Liver (tissue), 9 donors: Measurements from ENCODE around the gene VPS35L. TPM values are rescaled to one million over a fixed set of nuclear protein-coding genes. Genes with fewer than 3 reads are reported as not detected.

Source experiments
- DNase-seq: peaks from one replicate; pipeline ENCODE4 v3.0.0-alpha.2; 2017; ENCODE audit warnings: low spot score
- H3K27ac ChIP-seq, 2 donors: one replicate each; pipeline ENCODE4 v1.7.0; 2013; ENCODE audit warnings: inconsistent platforms in 2 of 2, low read length in 2 of 2, control low read depth in 1 of 2, low read depth in 1 of 2, mild to moderate bottlenecking in 1 of 2
- H3K27me3 ChIP-seq, 4 donors: one replicate each; pipeline versions ENCODE4 v1.6.1 to v1.7.0; 2013; ENCODE audit warnings: low read length in 3 of 4, inconsistent platforms in 1 of 4, mild to moderate bottlenecking in 1 of 4, moderate library complexity in 1 of 4; ENCODE audit not compliant: control insufficient read depth in 4 of 4, insufficient read depth in 4 of 4
- H3K36me3 ChIP-seq, 4 donors: one replicate each; pipeline versions ENCODE4 v1.6.1 to v1.7.0; 2013; ENCODE audit warnings: low read length in 3 of 4, mild to moderate bottlenecking in 3 of 4, low read depth in 1 of 4, moderate library complexity in 1 of 4; ENCODE audit not compliant: control insufficient read depth in 4 of 4, insufficient read depth in 3 of 4
- H3K4me1 ChIP-seq, 4 donors: one replicate each; pipeline versions ENCODE4 v1.6.1 to v1.7.0; 2013; ENCODE audit warnings: low read length in 3 of 4, mild to moderate bottlenecking in 3 of 4, moderate library complexity in 1 of 4; ENCODE audit not compliant: control insufficient read depth in 4 of 4, insufficient read depth in 4 of 4
- H3K4me3 ChIP-seq, 3 donors: one replicate each; pipeline versions ENCODE4 v1.6.1 to v1.7.0; 2013; ENCODE audit warnings: low read length in 3 of 3, control low read depth in 1 of 3, low read depth in 1 of 3, mild to moderate bottlenecking in 1 of 3
- H3K9ac ChIP-seq, 2 donors: one replicate each; pipeline ENCODE4 v1.7.0; 2013; ENCODE audit warnings: low read length in 2 of 2, mild to moderate bottlenecking in 2 of 2, moderate library complexity in 2 of 2, control low read depth in 1 of 2, low read depth in 1 of 2
- H3K9me3 ChIP-seq, 4 donors: one replicate each; pipeline versions ENCODE4 v1.6.1 to v1.7.0; 2013; ENCODE audit warnings: low read length in 3 of 4; ENCODE audit not compliant: control insufficient read depth in 4 of 4
- EGR1 ChIP-seq, 2 donors: IDR thresholded peaks; 2 replicates each; pipeline ENCODE4 v1.6.1; 2016 to 2018; ENCODE audit warnings: antibody characterized with exemption in 2 of 2, low read depth in 2 of 2
- FOXA1 ChIP-seq: IDR thresholded peaks from 2 replicates; pipeline ENCODE4 v1.6.1; 2016; ENCODE audit warnings: antibody characterized with exemption
- FOXA2 ChIP-seq: IDR thresholded peaks from 2 replicates; pipeline ENCODE4 v1.6.1; 2016; ENCODE audit warnings: antibody characterized with exemption
- GABPA ChIP-seq, 2 donors: IDR thresholded peaks in 1 of 2; conservative IDR thresholded peaks in 1 of 2; 2 replicates each; pipeline ENCODE4 v1.6.1; 2016; ENCODE audit warnings: antibody characterized with exemption in 2 of 2, mild to moderate bottlenecking in 1 of 2, moderate library complexity in 1 of 2
- HNF4G ChIP-seq: IDR thresholded peaks from 2 replicates; pipeline ENCODE4 v1.6.1; 2016; ENCODE audit warnings: antibody characterized with exemption
- JUND ChIP-seq, 2 donors: IDR thresholded peaks; 2 replicates each; pipeline ENCODE4 v1.6.1; 2016; ENCODE audit warnings: antibody characterized with exemption in 2 of 2
- NR2F2 ChIP-seq: IDR thresholded peaks from 2 replicates; pipeline ENCODE4 v1.6.1; 2016; ENCODE audit warnings: antibody characterized with exemption
- RXRA ChIP-seq, 2 donors: IDR thresholded peaks; 2 replicates each; pipeline ENCODE4 v1.6.1; 2017 to 2018; ENCODE audit warnings: antibody characterized with exemption in 2 of 2, mild to moderate bottlenecking in 1 of 2
- SP1 ChIP-seq: IDR thresholded peaks from 2 replicates; pipeline ENCODE4 v1.6.1; 2018; ENCODE audit warnings: antibody characterized with exemption, mild to moderate bottlenecking
- YY1 ChIP-seq: IDR thresholded peaks from 2 replicates; pipeline ENCODE4 v1.6.1; 2016; ENCODE audit warnings: antibody characterized with exemption, mild to moderate bottlenecking
- WGBS: extraction: QIAGEN DNeasy Blood & Tissue Kit; methylation state at CpG from one replicate; pipeline ENCODE4 v1.1.7; 2013; 5-methylcytosine and 5-hydroxymethylcytosine counted together
- polyA plus RNA-seq, 2 donors: library from polyadenylated mRNA; stranded (reverse) in 1 of 2; unstranded in 1 of 2; fragments of 200-250 nt in 1 of 2; fragments of >200 nt in 1 of 2; fragmentation: Nextera tagmentation in 1 of 2; extraction: Ambion mirVana in 1 of 2; gene quantifications; one replicate each; pipeline versions ENCODE4 v1.2.1 to v1.2.3, GENCODE V29; 2013 to 2015
- total RNA-seq, 2 donors: library from RNA; depleted of rRNA; stranded (reverse); fragments of >200 nt; gene quantifications; one replicate each; pipeline ENCODE4 v1.2.3, GENCODE V29; 2014
- TF ChIP-seq, protein P1 (sequence below): IDR thresholded peaks from 2 replicates; pipeline ENCODE4 v1.6.1; 2016; ENCODE audit warnings: antibody characterized with exemption
- TF ChIP-seq, protein P2 (sequence below): IDR thresholded peaks from 2 replicates; pipeline ENCODE4 v1.6.1; 2016; ENCODE audit warnings: antibody characterized with exemption
- TF ChIP-seq, protein P3 (sequence below): fragments of 150-350 bp; IDR thresholded peaks from 2 replicates; pipeline ENCODE4 v1.5.1; 2017; ENCODE audit warnings: improper control_type of control experiment, low read depth, low read length; ENCODE audit not compliant: missing input control
- TF ChIP-seq, protein P4 (sequence below): IDR thresholded peaks from 2 replicates; pipeline ENCODE4 v1.6.1; 2016; ENCODE audit warnings: antibody characterized with exemption
- TF ChIP-seq, protein P5 (sequence below): IDR thresholded peaks from 2 replicates; pipeline ENCODE4 v1.6.1; 2016; ENCODE audit warnings: antibody characterized with exemption, mild to moderate bottlenecking
- donor health status: healthy.
- donor health status: healthy.
- donor health status: healthy.
- donor health status: healthy.
- donor health status: healthy.

VPS35L gene
- total and polyA plus RNA-seq, 4 donors = 10.5 to 18.2 (median 15.1) TPM

DNA sequence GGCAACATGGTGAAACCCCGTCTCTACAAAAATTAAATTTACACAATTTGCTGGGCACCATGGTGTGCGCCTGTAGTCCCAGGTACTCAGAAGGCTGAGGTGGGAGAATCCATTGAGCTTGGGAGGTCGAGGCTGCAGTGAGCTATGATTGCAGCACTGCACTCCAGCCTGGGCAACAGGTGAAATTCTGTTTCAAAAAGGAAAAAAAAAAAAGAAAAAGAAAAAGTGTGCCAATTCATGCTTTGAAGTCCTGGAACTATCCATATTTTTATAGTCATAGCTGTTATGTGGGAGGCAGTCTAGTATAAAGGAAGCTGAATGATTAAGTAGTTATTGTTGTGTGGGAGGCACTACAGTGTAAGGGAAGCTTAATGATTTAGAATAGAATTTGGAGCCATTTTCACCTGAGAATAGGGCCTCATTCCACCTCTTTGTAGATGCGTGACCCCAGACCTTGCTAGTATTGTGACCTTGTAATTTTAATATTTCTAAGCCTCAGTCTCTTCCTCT, 194.1 kb downstream of the VPS35L start:
- H3K27me3 ChIP-seq = no peaks in the 10 kb centered on the region
- no peak for DNase-seq
- H3K36me3 ChIP-seq = peaks cover 0 to 1% (median 0%) of the 10 kb centered on the region in 4 donors
- TF ChIP-seq JUND (IDR thresholded peaks at IDR 0.05) (no peak), HNF4G (no peak), FOXA1 (no peak), NR2F2 (no peak), EGR1 (IDR thresholded peaks at IDR 0.05; ENCODE audit: low read depth in 2 of 2) (no peak), RXRA (IDR thresholded peaks at IDR 0.05) (no peak), SP1 (no peak), FOXA2 (no peak), YY1 (no peak), GABPA (IDR thresholded peaks at IDR 0.05 in 1 of 2, conservative IDR thresholded peaks at IDR 0.05 in 1 of 2) (no peak)
- TF ChIP-seq, protein P1, sequence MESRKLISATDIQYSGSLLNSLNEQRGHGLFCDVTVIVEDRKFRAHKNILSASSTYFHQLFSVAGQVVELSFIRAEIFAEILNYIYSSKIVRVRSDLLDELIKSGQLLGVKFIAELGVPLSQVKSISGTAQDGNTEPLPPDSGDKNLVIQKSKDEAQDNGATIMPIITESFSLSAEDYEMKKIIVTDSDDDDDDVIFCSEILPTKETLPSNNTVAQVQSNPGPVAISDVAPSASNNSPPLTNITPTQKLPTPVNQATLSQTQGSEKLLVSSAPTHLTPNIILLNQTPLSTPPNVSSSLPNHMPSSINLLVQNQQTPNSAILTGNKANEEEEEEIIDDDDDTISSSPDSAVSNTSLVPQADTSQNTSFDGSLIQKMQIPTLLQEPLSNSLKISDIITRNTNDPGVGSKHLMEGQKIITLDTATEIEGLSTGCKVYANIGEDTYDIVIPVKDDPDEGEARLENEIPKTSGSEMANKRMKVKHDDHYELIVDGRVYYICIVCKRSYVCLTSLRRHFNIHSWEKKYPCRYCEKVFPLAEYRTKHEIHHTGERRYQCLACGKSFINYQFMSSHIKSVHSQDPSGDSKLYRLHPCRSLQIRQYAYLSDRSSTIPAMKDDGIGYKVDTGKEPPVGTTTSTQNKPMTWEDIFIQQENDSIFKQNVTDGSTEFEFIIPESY = no peak
- TF ChIP-seq, protein P2, sequence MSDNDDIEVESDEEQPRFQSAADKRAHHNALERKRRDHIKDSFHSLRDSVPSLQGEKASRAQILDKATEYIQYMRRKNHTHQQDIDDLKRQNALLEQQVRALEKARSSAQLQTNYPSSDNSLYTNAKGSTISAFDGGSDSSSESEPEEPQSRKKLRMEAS = no peak
- TF ChIP-seq, protein P3, sequence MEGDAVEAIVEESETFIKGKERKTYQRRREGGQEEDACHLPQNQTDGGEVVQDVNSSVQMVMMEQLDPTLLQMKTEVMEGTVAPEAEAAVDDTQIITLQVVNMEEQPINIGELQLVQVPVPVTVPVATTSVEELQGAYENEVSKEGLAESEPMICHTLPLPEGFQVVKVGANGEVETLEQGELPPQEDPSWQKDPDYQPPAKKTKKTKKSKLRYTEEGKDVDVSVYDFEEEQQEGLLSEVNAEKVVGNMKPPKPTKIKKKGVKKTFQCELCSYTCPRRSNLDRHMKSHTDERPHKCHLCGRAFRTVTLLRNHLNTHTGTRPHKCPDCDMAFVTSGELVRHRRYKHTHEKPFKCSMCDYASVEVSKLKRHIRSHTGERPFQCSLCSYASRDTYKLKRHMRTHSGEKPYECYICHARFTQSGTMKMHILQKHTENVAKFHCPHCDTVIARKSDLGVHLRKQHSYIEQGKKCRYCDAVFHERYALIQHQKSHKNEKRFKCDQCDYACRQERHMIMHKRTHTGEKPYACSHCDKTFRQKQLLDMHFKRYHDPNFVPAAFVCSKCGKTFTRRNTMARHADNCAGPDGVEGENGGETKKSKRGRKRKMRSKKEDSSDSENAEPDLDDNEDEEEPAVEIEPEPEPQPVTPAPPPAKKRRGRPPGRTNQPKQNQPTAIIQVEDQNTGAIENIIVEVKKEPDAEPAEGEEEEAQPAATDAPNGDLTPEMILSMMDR = no peak
- TF ChIP-seq, protein P4, sequence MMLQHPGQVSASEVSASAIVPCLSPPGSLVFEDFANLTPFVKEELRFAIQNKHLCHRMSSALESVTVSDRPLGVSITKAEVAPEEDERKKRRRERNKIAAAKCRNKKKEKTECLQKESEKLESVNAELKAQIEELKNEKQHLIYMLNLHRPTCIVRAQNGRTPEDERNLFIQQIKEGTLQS = no peak
- TF ChIP-seq, protein P5, sequence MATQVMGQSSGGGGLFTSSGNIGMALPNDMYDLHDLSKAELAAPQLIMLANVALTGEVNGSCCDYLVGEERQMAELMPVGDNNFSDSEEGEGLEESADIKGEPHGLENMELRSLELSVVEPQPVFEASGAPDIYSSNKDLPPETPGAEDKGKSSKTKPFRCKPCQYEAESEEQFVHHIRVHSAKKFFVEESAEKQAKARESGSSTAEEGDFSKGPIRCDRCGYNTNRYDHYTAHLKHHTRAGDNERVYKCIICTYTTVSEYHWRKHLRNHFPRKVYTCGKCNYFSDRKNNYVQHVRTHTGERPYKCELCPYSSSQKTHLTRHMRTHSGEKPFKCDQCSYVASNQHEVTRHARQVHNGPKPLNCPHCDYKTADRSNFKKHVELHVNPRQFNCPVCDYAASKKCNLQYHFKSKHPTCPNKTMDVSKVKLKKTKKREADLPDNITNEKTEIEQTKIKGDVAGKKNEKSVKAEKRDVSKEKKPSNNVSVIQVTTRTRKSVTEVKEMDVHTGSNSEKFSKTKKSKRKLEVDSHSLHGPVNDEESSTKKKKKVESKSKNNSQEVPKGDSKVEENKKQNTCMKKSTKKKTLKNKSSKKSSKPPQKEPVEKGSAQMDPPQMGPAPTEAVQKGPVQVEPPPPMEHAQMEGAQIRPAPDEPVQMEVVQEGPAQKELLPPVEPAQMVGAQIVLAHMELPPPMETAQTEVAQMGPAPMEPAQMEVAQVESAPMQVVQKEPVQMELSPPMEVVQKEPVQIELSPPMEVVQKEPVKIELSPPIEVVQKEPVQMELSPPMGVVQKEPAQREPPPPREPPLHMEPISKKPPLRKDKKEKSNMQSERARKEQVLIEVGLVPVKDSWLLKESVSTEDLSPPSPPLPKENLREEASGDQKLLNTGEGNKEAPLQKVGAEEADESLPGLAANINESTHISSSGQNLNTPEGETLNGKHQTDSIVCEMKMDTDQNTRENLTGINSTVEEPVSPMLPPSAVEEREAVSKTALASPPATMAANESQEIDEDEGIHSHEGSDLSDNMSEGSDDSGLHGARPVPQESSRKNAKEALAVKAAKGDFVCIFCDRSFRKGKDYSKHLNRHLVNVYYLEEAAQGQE = no peak
- 92% methylated on average over 4 of the region's 4 CpGs for WGBS
- no peak overlapping the region for H3K4me3 ChIP-seq
- no peaks in the 10 kb centered on the region for H3K4me1 ChIP-seq
- H3K27ac ChIP-seq = no peak overlapping the region
- H3K9ac ChIP-seq = no peak overlapping the region
- H3K9me3 ChIP-seq = no peaks in the 10 kb centered on the region

Other genes starting within 250 kb of the VPS35L start
- 1 to 10 TPM in 1 of 2 donors, under 1 TPM in 1; 0.50 to 1.2 TPM for gene TMC5, start 137.8 kb upstream of the VPS35L start, total RNA-seq
- gene TMC5, start 137.8 kb upstream of the VPS35L start, polyA plus RNA-seq = 1 to 10 TPM in 1 of 2 donors, under 1 TPM in 1; 0.54 to 1.1 TPM
- 10 to 100 TPM; 25.7 to 39.1 TPM for gene GDE1, start 33.6 kb upstream of the VPS35L start, total RNA-seq
- 10 to 100 TPM; 14.8 to 21.5 TPM for gene GDE1, start 33.6 kb upstream of the VPS35L start, polyA plus RNA-seq
- 10 to 100 TPM in 1 of 2 donors, 1 to 10 TPM in 1; 8.2 to 25.0 TPM for gene CCP110, start 31.8 kb upstream of the VPS35L start, total RNA-seq
- 1 to 10 TPM; 1.8 to 2.8 TPM for gene CCP110, start 31.8 kb upstream of the VPS35L start, polyA plus RNA-seq
- 1 to 10 TPM; 4.1 to 5.4 TPM for gene KNOP1, start 162.5 kb downstream of the VPS35L start, total RNA-seq
- 1 to 10 TPM; 5.9 to 6.7 TPM for gene KNOP1, start 162.5 kb downstream of the VPS35L start, polyA plus RNA-seq
- 1 to 10 TPM; 2.1 to 4.4 TPM for gene IQCK, start 162.6 kb downstream of the VPS35L start, total RNA-seq
- gene IQCK, start 162.6 kb downstream of the VPS35L start, polyA plus RNA-seq = 1 to 10 TPM; 2.7 to 3.1 TPM